H9 (cell line): ENCODE results near the gene KIRREL3. TPM values are rescaled to one million over a fixed set of nuclear protein-coding genes. Genes with fewer than 3 reads are reported as not detected.

Experiments used
- DNase-seq: peaks from one replicate; pipeline ENCODE4 v3.0.0-alpha.2; 2017
- H2AFZ ChIP-seq: one replicate; pipeline ENCODE4 v1.6.1; 2013; ENCODE audit warnings: mild to moderate bottlenecking, low read length, control low read depth, moderate library complexity
- H2AK5ac ChIP-seq: 2 replicates; pipeline ENCODE4 v1.6.1; 2013; ENCODE audit warnings: low read length, control low read depth, mixed read lengths; ENCODE audit not compliant: insufficient read length
- H2BK120ac ChIP-seq: one replicate; pipeline ENCODE4 v1.6.1; 2013; ENCODE audit warnings: low read depth, mild to moderate bottlenecking, low read length, control low read depth, inconsistent platforms; ENCODE audit not compliant: poor library complexity, severe bottlenecking
- H2BK12ac ChIP-seq: 2 replicates; pipeline ENCODE4 v1.6.1; 2013; ENCODE audit warnings: low read length, control low read depth, mixed read lengths, low read depth; ENCODE audit not compliant: insufficient read length
- H2BK15ac ChIP-seq: 2 replicates; pipeline ENCODE4 v1.6.1; 2013; ENCODE audit warnings: low read depth, low read length, control low read depth
- H2BK20ac ChIP-seq: one replicate; pipeline ENCODE4 v1.6.1; 2013; ENCODE audit warnings: low read depth, mild to moderate bottlenecking, low read length, control low read depth, inconsistent platforms; ENCODE audit not compliant: poor library complexity, severe bottlenecking
- H2BK5ac ChIP-seq: 2 replicates; pipeline ENCODE4 v1.6.1; 2013; ENCODE audit warnings: low read length, control low read depth, mixed read lengths; ENCODE audit not compliant: insufficient read length
- H3K14ac ChIP-seq: 2 replicates; pipeline ENCODE4 v1.6.1; 2013; ENCODE audit warnings: low read length, control low read depth; ENCODE audit not compliant: insufficient read depth
- H3K18ac ChIP-seq: 2 replicates; pipeline ENCODE4 v1.6.1; 2013; ENCODE audit warnings: low read depth, mild to moderate bottlenecking, mixed read lengths, low read length, control low read depth; ENCODE audit not compliant: insufficient read length
- H3K23ac ChIP-seq: 2 replicates; pipeline ENCODE4 v1.6.1; 2013; ENCODE audit warnings: low read length, control low read depth, mixed read lengths, low read depth; ENCODE audit not compliant: insufficient read length
- H3K23me2 ChIP-seq: 2 replicates; pipeline ENCODE4 v1.6.1; 2013; ENCODE audit warnings: low read depth, mild to moderate bottlenecking, mixed read lengths, low read length, control low read depth; ENCODE audit not compliant: insufficient read length, poor library complexity, severe bottlenecking
- H3K27ac ChIP-seq: 2 replicates; pipeline ENCODE4 v1.5.1; 2013; ENCODE audit warnings: low read length, control low read depth, mixed read lengths, low read depth; ENCODE audit not compliant: insufficient read length
- H3K27me3 ChIP-seq: 2 replicates; pipeline ENCODE4 v1.6.1; 2013; ENCODE audit warnings: low read length, control low read depth, inconsistent platforms; ENCODE audit not compliant: insufficient read depth
- H3K4ac ChIP-seq: 2 replicates; pipeline ENCODE4 v1.6.1; 2013; ENCODE audit warnings: low read depth, mild to moderate bottlenecking, control low read depth, inconsistent platforms, low read length, moderate library complexity
- H3K4me1 ChIP-seq: 2 replicates; pipeline ENCODE4 v1.6.1; 2013; ENCODE audit warnings: low read length, control low read depth, inconsistent platforms; ENCODE audit not compliant: insufficient read depth
- H3K4me2 ChIP-seq: 2 replicates; pipeline ENCODE4 v1.6.1; 2013; ENCODE audit warnings: low read length, control low read depth, mixed read lengths; ENCODE audit not compliant: insufficient read length, insufficient read depth
- H3K56ac ChIP-seq: 2 replicates; pipeline ENCODE4 v1.6.1; 2013; ENCODE audit warnings: low read depth, mild to moderate bottlenecking, mixed read lengths, low read length, control low read depth; ENCODE audit not compliant: insufficient read length
- H3K79me1 ChIP-seq: 2 replicates; pipeline ENCODE4 v1.6.1; 2013; ENCODE audit warnings: low read depth, mild to moderate bottlenecking, moderate library complexity, low read length, control low read depth, inconsistent platforms; ENCODE audit not compliant: insufficient read depth, poor library complexity, severe bottlenecking
- H3K79me2 ChIP-seq: 2 replicates; pipeline ENCODE4 v1.6.1; 2013; ENCODE audit warnings: low read length, control low read depth, inconsistent platforms; ENCODE audit not compliant: insufficient read depth
- H3K9ac ChIP-seq: 2 replicates; pipeline ENCODE4 v1.6.1; 2013; ENCODE audit warnings: low read length, control low read depth, mixed read lengths; ENCODE audit not compliant: insufficient read length; ENCODE audit errors: extremely low read depth
- H3K9me3 ChIP-seq: one replicate; pipeline ENCODE4 v1.6.1; 2013; ENCODE audit warnings: low read depth, low read length, inconsistent platforms; ENCODE audit not compliant: control insufficient read depth
- H3T11ph ChIP-seq: one replicate; pipeline ENCODE4 v1.6.1; 2013; ENCODE audit warnings: mild to moderate bottlenecking, low read length, control low read depth, inconsistent platforms
- H4K20me1 ChIP-seq: one replicate; pipeline ENCODE4 v1.6.1; 2013; ENCODE audit not compliant: control insufficient read depth, insufficient read length, insufficient read depth
- H4K5ac ChIP-seq: 2 replicates; pipeline ENCODE4 v1.6.1; 2013; ENCODE audit warnings: low read depth, mild to moderate bottlenecking, mixed read lengths, low read length, control low read depth; ENCODE audit not compliant: insufficient read length
- H4K8ac ChIP-seq: replicated peaks from 2 replicates; pipeline ENCODE4 v1.6.1; 2013; ENCODE audit warnings: low read length, control low read depth, mixed read lengths, low read depth; ENCODE audit not compliant: insufficient read length
- H4K91ac ChIP-seq: 2 replicates; pipeline ENCODE4 v1.6.1; 2013; ENCODE audit warnings: low read depth, mild to moderate bottlenecking, moderate library complexity, mixed read lengths, low read length, control low read depth; ENCODE audit not compliant: insufficient read length
- H3K27ac Mint-ChIP-seq, 3 experiments: 2 replicates in 2 of 3; 3 replicates in 1 of 3; pipeline ENCODE4 v1.8.0; 2020 to 2021; ENCODE audit warnings: mixed read lengths in 3 of 3, mild to moderate bottlenecking in 1 of 3, moderate library complexity in 1 of 3
- H3K27me3 Mint-ChIP-seq: 2 replicates; pipeline ENCODE4 v1.8.0; 2021; ENCODE audit warnings: low read depth, mild to moderate bottlenecking, moderate library complexity, mixed read lengths
- H3K36me3 Mint-ChIP-seq, 3 experiments: 2 replicates in 2 of 3; 3 replicates in 1 of 3; pipeline ENCODE4 v1.8.0; 2020 to 2021; ENCODE audit warnings: low read depth in 3 of 3, mixed read lengths in 3 of 3; ENCODE audit not compliant: insufficient read depth in 1 of 3
- H3K4me1 Mint-ChIP-seq, 2 experiments: 2 replicates each; pipeline ENCODE4 v1.8.0; 2020; ENCODE audit warnings: mixed read lengths in 2 of 2
- H3K4me3 Mint-ChIP-seq, 2 experiments: 2 replicates in 1 of 2; 3 replicates in 1 of 2; pipeline ENCODE4 v1.8.0; 2020 to 2021; ENCODE audit warnings: mild to moderate bottlenecking in 2 of 2, mixed read lengths in 2 of 2, moderate library complexity in 1 of 2
- H3K9me3 Mint-ChIP-seq, 2 experiments: 2 replicates in 1 of 2; 3 replicates in 1 of 2; pipeline ENCODE4 v1.8.0; 2020; ENCODE audit warnings: mild to moderate bottlenecking in 2 of 2, mixed read lengths in 2 of 2, moderate library complexity in 1 of 2
- CTCF ChIP-seq: fragments of 200-600 bp; sonication (generic); conservative IDR thresholded peaks from 3 replicates; pipeline ENCODE4 v1.8.0; 2021; ENCODE audit warnings: antibody characterized with exemption, mild to moderate bottlenecking
- WGBS: extraction: QIAGEN DNeasy Blood & Tissue Kit; methylation state at CpG from one replicate; pipeline ENCODE4 v1.1.7; 2013; ENCODE audit warnings: missing lambda C conversion rate, low lambda C conversion rate, mixed read lengths; ENCODE audit not compliant: insufficient read length; ENCODE audit errors: extremely low coverage; 5-methylcytosine and 5-hydroxymethylcytosine counted together
- total RNA-seq: library from RNA; stranded (reverse); gene quantifications from 2 replicates; pipeline ENCODE4 v1.2.1, GENCODE V29; 2021

KIRREL3 gene
- total RNA-seq, 1 experiment from 2014 or later: 0.17 TPM

- no peaks in the 10 kb centered on the region for H3K79me1 ChIP-seq
- H3T11ph ChIP-seq: no peak overlapping the region
- H3K27ac Mint-ChIP-seq: no peak overlapping the region
- H2BK12ac ChIP-seq: no peak overlapping the region
- no peaks in the 10 kb centered on the region for H3K79me2 ChIP-seq
- no peaks in the 10 kb centered on the region for H4K20me1 ChIP-seq
- no peak overlapping the region for H4K5ac ChIP-seq
- H3K23me2 ChIP-seq: no peaks in the 10 kb centered on the region
- no peak overlapping the region for H3K56ac ChIP-seq
- H3K27ac ChIP-seq: no peak overlapping the region
- H3K4ac ChIP-seq: no peak overlapping the region
- no peak overlapping the region for H2BK15ac ChIP-seq
- H3K27me3 Mint-ChIP-seq: peaks cover 3% of the 10 kb centered on the region
- no peak overlapping the region for H3K23ac ChIP-seq
- H3K14ac ChIP-seq: no peak overlapping the region
- no peak overlapping the region for H2BK20ac ChIP-seq
- no peak overlapping the region for H3K9ac ChIP-seq
- H4K91ac ChIP-seq: no peak overlapping the region
- no peak overlapping the region for H4K8ac ChIP-seq
- no peaks in the 10 kb centered on the region for H3K9me3 ChIP-seq
- H3K4me1 ChIP-seq: no peaks in the 10 kb centered on the region
- no peak for TF ChIP-seq CTCF
- no peaks in the 10 kb centered on the region; the same call in 1 of the 2 replicates for H3K27me3 ChIP-seq
- no peaks in the 10 kb centered on the region for H3K36me3 Mint-ChIP-seq
- no peak overlapping the region for H2BK5ac ChIP-seq
- no peak overlapping the region for H3K4me3 Mint-ChIP-seq
- no peak overlapping the region for H2AFZ ChIP-seq
- H3K18ac ChIP-seq: no peak overlapping the region
- H2AK5ac ChIP-seq: no peak overlapping the region
- peaks cover 20 to 42% of the 10 kb centered on the region in 2 experiments for H3K4me1 Mint-ChIP-seq
- WGBS: no CpG with 5 or more reads among the region's 4 CpGs
- H2BK120ac ChIP-seq: no peak overlapping the region
- no peak overlapping the region for H3K4me2 ChIP-seq
- no peak for DNase-seq
- H3K9me3 Mint-ChIP-seq: no peaks in the 10 kb centered on the region
Measured at GRCh38 chr11:126483621-126484195, 516.9 kb downstream of the KIRREL3 start.
